NCI-H1417 (cell line): ENCODE measurements around the gene SPR.

Source experiments
- DNase-seq, 3 experiments: peaks; one replicate each; lab custom pipeline; 2025; lab: John Stamatoyannopoulos, UW

SPR gene

DNA sequence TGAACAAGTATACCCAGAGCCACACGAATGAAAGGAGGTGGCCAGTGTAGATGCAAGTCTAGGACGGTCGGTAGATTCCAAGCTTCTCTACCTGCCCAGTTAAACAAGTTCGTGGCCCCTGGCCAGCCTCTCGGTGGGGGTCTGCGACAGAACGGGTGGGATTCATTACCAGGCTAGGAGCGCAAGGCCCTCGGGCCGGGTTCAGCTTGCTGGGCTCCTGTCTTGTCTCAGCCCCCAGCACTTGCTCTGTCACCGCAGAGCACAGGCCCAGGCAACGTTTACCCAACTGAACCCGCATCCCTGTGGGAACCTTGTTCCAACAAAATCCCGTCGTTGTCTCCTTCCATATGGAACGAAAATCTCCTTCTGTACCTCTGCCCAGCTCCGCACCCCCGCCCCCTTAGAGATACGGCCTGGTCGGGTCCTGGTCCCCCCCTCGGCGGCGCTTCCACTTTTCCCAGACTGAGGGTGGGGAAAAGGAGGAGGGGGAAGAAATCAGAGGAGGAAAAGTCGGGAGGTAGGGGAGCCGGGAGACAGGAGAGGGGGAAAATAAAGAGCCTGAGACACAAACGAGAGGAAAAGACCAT is 28.2 kb downstream of the SPR start:
- no peak for DNase-seq

DNA sequence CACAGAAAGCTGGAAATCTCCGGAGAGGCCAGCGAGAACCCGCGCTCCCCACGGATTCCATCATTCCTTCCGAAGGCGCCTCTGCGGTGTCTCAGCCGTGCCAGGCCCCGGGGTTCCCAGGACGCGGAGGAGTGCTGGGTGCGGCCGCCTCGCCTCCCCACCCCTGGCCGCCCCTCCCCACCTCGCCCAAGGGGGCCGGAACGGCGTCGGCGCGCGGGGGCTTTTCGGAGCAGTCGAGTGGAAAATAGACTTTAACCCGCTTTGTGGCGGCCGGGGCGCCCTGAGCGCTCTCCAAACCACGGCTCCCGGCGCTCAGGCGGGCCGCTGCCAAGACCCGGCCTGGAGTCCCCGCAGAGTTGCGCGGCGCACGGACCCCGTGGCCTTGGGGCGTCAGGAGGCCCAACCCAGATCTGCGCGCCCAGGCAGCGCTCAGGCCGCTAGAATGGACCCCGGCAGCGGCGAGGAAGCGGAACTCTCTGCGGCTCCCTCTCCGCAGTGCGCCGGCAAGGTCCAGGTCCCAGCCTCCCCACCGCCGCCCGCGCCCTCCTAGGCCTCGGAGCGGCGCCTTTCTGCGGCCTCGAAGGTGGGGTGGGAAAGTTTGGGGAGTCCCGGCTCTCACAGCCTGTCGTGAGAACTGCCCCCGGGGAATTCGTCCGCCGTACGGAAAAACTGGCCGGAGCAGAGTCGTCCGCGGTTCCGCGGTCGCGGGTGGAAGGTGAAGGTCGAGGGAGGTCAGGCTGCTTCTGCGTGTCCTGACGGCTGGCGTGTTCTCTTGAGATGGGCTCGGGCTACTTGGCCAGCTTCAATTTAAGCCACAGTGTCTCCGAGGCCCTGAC is 28.9 kb downstream of the SPR start:
- DNase-seq, result peak; percentile 63 to 93 (median 92)

- DNase-seq, result peak; percentile 34 to 90 (median 86)
Observed at GRCh38 chr2:72916743-72917137, 29.5 kb downstream of the SPR start.

DNA sequence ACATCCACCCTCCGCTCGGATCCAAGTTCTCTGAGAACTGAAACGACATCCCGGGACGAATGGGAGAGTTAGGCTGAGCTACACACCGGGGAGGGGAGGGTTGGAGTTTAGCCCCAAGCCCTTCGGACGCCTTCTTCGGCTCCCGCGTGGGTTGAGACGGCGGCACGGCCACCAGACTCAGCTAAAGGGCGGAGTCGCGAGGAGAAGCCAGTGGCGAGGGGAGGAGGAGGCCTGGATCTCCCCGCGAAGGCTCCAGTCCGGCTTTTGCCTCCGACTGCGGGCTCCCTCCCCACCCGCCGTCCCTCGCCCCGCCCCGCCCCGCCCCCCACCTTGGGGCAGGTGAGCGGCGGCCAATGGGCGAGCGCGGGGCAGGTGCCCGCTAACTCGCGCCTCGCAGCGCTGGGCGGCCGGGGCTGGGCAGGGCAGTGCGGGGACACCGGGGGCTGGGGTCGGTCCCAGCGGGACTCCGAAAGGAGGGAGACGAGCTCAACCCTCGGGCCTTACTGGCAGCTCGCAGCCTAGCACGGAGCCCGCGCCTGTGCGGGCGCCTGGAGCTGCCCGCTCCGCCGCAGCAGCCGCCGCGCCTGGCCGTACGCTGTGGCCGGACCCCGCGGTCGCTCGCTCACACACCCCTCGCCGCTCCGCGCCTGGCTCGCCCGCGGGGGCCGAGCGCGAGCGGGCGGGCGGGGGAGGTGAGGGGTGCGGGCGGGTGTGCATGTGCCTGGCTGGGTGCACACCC is 30.1 kb downstream of the SPR start, which contains the start of gene EMX1:
Gene EMX1, plus strand, starts transcription at position 382 of the 739 bp plus-strand sequence. Its CDS starts 334 bp downstream, at position 716.
- DNase-seq, result peak; percentile 78 to 96 (median 95)

DNA sequence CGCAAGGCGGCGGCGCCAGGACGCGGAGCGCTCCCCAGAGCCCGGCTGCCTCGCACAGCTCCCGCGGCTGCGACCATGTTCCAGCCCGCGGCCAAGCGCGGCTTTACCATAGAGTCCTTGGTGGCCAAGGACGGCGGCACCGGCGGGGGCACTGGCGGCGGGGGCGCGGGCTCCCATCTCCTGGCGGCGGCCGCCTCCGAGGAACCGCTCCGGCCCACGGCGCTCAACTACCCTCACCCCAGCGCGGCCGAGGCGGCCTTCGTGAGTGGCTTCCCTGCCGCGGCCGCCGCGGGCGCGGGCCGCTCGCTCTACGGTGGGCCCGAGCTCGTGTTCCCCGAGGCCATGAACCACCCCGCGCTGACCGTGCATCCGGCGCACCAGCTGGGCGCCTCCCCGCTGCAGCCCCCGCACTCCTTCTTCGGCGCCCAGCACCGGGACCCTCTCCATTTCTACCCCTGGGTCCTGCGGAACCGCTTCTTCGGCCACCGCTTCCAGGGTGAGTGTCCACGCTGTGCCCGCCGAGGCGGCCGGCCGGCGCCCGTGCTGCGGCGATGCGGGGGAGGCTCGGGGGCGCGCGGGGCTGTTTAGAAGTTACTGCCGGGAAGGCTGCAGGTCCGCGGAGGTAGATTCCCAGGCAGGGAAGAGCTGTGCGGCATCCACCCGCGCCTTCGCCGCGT is 30.8 kb downstream of the SPR start:
- peak in 2 of 3 experiments; percentile 85 to 89 for DNase-seq

- no peak for DNase-seq
Observed at GRCh38 chr2:72919414-72920317, 32.5 kb downstream of the SPR start.

DNA sequence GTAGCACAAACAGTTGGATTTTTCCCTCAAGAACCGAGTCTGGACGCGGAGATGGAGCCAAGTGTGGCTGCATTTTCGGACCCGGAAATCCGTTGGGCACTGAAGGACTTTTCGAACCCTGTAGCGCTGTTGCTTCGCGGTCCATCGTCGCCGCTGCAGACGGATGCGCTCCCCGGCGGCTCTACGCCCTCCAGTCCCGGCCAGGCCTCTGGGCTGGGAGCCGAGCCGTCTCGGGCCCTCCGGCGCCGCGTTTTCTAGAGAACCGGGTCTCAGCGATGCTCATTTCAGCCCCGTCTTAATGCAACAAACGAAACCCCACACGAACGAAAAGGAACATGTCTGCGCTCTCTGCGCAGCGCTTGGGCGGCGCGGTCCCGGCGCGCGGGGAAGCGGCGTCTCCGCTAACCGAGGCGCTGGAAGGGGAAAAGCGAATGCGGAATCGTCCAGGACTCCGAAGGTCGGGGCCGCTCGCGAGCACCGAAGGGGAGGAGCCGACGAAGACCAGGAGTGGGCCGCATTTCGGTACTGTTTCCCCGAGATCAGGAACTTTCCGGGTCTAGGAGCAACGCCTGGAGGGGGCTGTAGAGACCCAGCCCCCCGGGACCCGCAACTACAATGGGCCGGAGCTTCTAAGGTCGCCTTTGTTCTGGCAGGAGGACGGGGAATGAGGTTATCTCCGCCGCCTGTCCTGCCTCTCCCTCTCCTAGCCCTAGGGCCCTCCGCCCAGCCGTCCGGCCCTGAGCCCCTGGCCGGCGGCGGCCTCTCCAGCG is 33.3 kb downstream of the SPR start:
- DNase-seq, result no peak

GRCh38 chr2:72921088-72921851 is 34.1 kb downstream of the SPR start:
- DNase-seq, result no peak

GRCh38 chr2:72921853-72922252 is 34.6 kb downstream of the SPR start:
- DNase-seq, result no peak

GRCh38 chr2:72923833-72924352 is 36.7 kb downstream of the SPR start:
- DNase-seq, result no peak

GRCh38 chr2:72924353-72925240 is 37.4 kb downstream of the SPR start:
- DNase-seq, result no peak

DNA sequence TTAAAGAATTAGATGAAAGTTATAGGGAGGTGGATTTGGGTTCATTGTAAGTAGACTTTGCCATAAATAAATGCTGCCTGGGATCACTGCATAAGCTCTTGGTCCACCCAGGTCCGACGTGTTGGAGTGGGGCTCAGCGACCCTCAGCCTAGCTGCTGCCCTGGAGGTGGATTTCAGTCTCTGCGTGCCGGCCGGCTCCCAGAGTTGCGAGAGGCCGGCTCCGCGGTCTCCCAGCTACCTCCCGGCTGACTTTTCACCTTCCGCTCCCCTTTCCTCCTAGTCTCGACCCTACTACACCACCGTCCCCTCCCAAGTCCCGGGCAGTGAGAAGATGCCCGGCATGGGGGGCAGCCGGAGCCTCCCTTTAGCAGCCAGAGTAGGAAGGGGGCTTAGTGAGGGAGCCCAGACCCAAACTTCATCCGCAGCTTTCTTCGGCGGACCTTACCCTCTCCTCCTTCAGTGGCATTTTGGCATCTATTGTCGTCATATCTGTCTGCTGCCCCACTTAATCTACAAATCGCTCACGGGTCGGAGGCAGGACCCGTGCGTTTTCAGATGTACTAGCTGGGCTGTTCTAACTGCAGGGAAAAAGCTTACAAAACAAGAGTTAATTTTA is 38.2 kb downstream of the SPR start:
- no peak for DNase-seq

DNA sequence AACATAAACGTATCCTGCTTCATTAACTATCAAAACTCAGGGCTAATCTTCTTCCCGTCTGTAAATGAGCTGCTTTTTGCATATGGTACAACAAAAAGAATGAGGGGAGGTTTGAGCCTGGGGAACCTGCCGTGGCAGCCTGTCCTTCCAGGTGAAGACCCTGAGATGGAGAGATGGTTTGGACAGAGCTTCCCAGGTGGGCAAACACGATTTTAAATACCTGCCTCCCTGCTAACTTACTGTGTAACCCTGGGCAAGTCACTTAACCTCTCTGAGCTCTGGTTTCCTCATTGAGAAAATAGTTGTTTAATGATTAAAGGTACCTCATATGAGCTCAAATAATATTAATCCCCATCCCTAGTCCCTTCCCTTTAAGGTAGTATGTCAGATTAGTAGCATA is 39.2 kb downstream of the SPR start:
- no peak for DNase-seq

GRCh38 chr2:72926811-72927465 is 39.7 kb downstream of the SPR start:
- DNase-seq, result peak in 1 of 3 experiments; percentile 25

DNA sequence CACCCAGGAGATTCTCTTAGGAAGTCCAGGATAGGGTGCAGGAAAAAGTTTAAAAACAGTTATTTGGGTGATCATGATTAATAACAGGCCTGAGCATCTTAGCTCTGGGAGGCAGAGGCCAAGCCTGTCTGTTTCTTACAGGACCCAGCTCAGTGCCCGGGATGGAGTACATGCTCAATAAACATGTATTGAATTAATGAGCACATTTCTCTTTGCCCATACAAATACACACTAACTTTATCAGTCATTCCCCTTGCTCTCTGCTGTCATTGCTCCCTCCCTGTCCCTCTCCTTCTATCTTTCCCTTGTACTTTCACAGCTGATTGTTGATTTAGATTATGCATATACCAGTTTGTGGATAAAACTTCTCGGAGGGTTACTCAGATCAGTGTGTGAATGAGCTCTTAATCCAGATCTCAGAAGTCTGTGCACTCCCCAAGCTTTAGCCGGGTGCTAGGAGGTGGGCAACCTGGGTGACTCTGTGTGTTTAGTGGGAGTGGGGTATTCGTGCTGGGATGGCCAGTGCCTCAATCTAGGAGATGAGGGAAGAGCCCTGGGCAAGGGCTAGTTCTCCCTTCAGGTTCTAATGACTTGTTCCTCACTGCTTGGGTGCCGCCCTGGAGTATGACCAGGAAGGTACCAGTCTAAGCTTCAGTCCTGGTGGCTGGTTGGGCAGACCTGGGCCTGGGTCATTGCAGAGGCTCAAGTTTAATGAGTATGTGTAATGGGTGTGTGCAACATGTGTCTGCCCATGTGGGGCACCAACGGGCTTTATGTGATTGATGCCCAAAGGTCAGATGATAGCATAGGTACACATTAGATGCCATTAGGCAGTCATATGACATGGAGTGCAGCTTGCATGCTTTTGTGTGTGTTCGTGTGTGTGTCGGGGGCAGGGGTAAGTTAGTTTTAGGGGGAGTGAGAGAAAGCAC is 40.7 kb downstream of the SPR start:
- no peak for DNase-seq

GRCh38 chr2:72929010-72929409 is 41.8 kb downstream of the SPR start:
- DNase-seq, result no peak
